Measurements from ENCODE around the gene GSG1L.
A peak's percentile ranks its signal among the peaks of the same experiment; 100 is the strongest.

Gene GSG1L

GRCh38 chr16:27978876-27979275 lies 84.6 kb downstream of the GSG1L start:
- H3K4me3 ChIP-seq (ENCODE audit: low read depth, low read length), result no peak overlapping the region
- no peak for DNase-seq (ENCODE audit: low read depth)
- no peak for TF ChIP-seq CTCF (IDR thresholded peaks at IDR 0.05; ENCODE audit: insufficient read depth, low read depth, low read length, missing control alignments)

- no peak overlapping the region for H3K4me3 ChIP-seq (ENCODE audit: low read depth, low read length)
- DNase-seq (ENCODE audit: low read depth), result no peak
- TF ChIP-seq CTCF (IDR thresholded peaks at IDR 0.05; ENCODE audit: insufficient read depth, low read depth, low read length, missing control alignments), result no peak
Observed at GRCh38 chr16:27977966-27978365, 85.5 kb downstream of the GSG1L start.

GRCh38 chr16:27976990-27977389 lies 86.5 kb downstream of the GSG1L start:
- TF ChIP-seq CTCF (IDR thresholded peaks at IDR 0.05; ENCODE audit: insufficient read depth, low read depth, low read length, missing control alignments), result no peak
- H3K4me3 ChIP-seq (ENCODE audit: low read depth, low read length), result no peak overlapping the region
- DNase-seq (ENCODE audit: low read depth), result no peak

- no peak for DNase-seq (ENCODE audit: low read depth)
- no peak for TF ChIP-seq CTCF (IDR thresholded peaks at IDR 0.05; ENCODE audit: insufficient read depth, low read depth, low read length, missing control alignments)
- no peak overlapping the region for H3K4me3 ChIP-seq (ENCODE audit: low read depth, low read length)
Observed at GRCh38 chr16:27974896-27975540, 88.5 kb downstream of the GSG1L start.

GRCh38 chr16:27973678-27974077 lies 89.8 kb downstream of the GSG1L start:
- H3K4me3 ChIP-seq (ENCODE audit: low read depth, low read length), result no peak overlapping the region
- peak; percentile 7 for TF ChIP-seq CTCF (IDR thresholded peaks at IDR 0.05; ENCODE audit: insufficient read depth, low read depth, low read length, missing control alignments)
- peak; percentile 15 for DNase-seq (ENCODE audit: low read depth)

- TF ChIP-seq CTCF (IDR thresholded peaks at IDR 0.05; ENCODE audit: insufficient read depth, low read depth, low read length, missing control alignments), result peak; percentile 69
- DNase-seq (ENCODE audit: low read depth), result peak; percentile 72
- H3K4me3 ChIP-seq (ENCODE audit: low read depth, low read length), result no peak overlapping the region
Observed at GRCh38 chr16:27972500-27972899, 91.0 kb downstream of the GSG1L start.

GRCh38 chr16:27969574-27969973 lies 93.9 kb downstream of the GSG1L start:
- no peak for TF ChIP-seq CTCF (IDR thresholded peaks at IDR 0.05; ENCODE audit: insufficient read depth, low read depth, low read length, missing control alignments)
- H3K4me3 ChIP-seq (ENCODE audit: low read depth, low read length), result no peak overlapping the region
- no peak for DNase-seq (ENCODE audit: low read depth)

All from GM12865 (cell line).